Lung (tissue), 12 donors: ENCODE data around the gene TYRO3. TPM values are rescaled to one million over a fixed set of nuclear protein-coding genes. Genes with fewer than 3 reads are reported as not detected.
"Not testable (repeated sequence)": the region's sequence is repeated elsewhere in the genome, so short reads cannot be mapped to it uniquely, and the experiment has no call there.

Source experiments
- ATAC-seq: fragments of 200-7000 bp; cut with Tn5 transposase; one replicate; pipeline ENCODE4 v1.9.1; 2020; ENCODE audit warnings: moderate number of reproducible peaks; ENCODE audit not compliant: insufficient read depth, low FRiP score
- DNase-seq, 3 donors: peaks; one replicate each; pipeline ENCODE4 v3.0.0-alpha.2; 2013 to 2017
- H3K27ac ChIP-seq, 2 donors: one replicate each; pipeline ENCODE4 v1.5.1; 2013; ENCODE audit warnings: mild to moderate bottlenecking in 2 of 2, moderate library complexity in 2 of 2, control low read depth in 1 of 2, inconsistent platforms in 1 of 2, low read depth in 1 of 2, low read length in 1 of 2
- H3K27me3 ChIP-seq, 3 donors: one replicate each; pipeline ENCODE4 v1.5.1; 2013; ENCODE audit warnings: low read length in 2 of 3; ENCODE audit not compliant: control insufficient read depth in 3 of 3, insufficient read depth in 3 of 3
- H3K36me3 ChIP-seq, 4 donors: one replicate each; pipeline ENCODE4 v1.5.1; 2013; ENCODE audit warnings: low read length in 4 of 4, mild to moderate bottlenecking in 1 of 4, moderate library complexity in 1 of 4; ENCODE audit not compliant: control insufficient read depth in 4 of 4, insufficient read depth in 4 of 4
- H3K4me1 ChIP-seq, 5 donors: one replicate each; pipeline ENCODE4 v1.5.1; 2013; ENCODE audit warnings: low read length in 5 of 5, mild to moderate bottlenecking in 2 of 5, moderate library complexity in 1 of 5; ENCODE audit not compliant: control insufficient read depth in 5 of 5, insufficient read depth in 5 of 5
- H3K4me3 ChIP-seq: one replicate; pipeline ENCODE4 v1.5.1; 2013; ENCODE audit warnings: mild to moderate bottlenecking, control low read depth, moderate library complexity
- H3K9ac ChIP-seq, 2 donors: one replicate each; pipeline ENCODE4 v1.5.1; 2013; ENCODE audit warnings: low read length in 2 of 2, control low read depth in 1 of 2; ENCODE audit not compliant: insufficient read depth in 1 of 2
- H3K9me3 ChIP-seq, 4 donors: one replicate each; pipeline ENCODE4 v1.5.1; 2013; ENCODE audit warnings: low read length in 3 of 4, mild to moderate bottlenecking in 1 of 4, moderate library complexity in 1 of 4; ENCODE audit not compliant: control insufficient read depth in 4 of 4, insufficient read depth in 3 of 4
- CTCF ChIP-seq: IDR thresholded peaks from 2 replicates; pipeline ENCODE4 v1.5.1; 2012; ENCODE audit warnings: mild to moderate bottlenecking; ENCODE audit errors: control extremely low read depth, extremely low read depth
- WGBS, 2 donors: extraction: QIAGEN DNeasy Blood & Tissue Kit; methylation state at CpG; one replicate each; pipeline ENCODE4 v1.1.7; 2013; 5-methylcytosine and 5-hydroxymethylcytosine counted together
- polyA plus RNA-seq, 2 donors: library from polyadenylated mRNA; stranded (reverse); fragments of 200-250 nt; gene quantifications; one replicate each; pipeline ENCODE4 v1.2.1, GENCODE V29; 2013
- total RNA-seq, 2 donors: library from RNA; depleted of rRNA in 1 of 2; stranded (reverse); fragments of >200 nt in 1 of 2; gene quantifications; one replicate each; pipeline ENCODE4 v1.2.1, GENCODE V29; 2014 to 2021
- donor health status: control.
- donor health status: control.
- donor health status: Bipolar disorder and iron deficiency.
- donor health status: healthy.
- donor health status: DM: yes; HTN: yes; CAD: no.

The TYRO3 gene
- total and polyA plus RNA-seq, 4 donors: 4.2 to 17.9 (median 12.6) TPM

- H3K36me3 ChIP-seq, H3K27me3 ChIP-seq, ATAC-seq, H3K4me3 ChIP-seq, DNase-seq, H3K9ac ChIP-seq, H3K27ac ChIP-seq, H3K9me3 ChIP-seq: not testable (repeated sequence)
- peaks cover 0 to 12% (median 0%) of the 10 kb centered on the region in 5 donors for H3K4me1 ChIP-seq
- WGBS, 2 donors: 73 to 77% methylated on average over 2 of the region's 2 CpGs
Measured at GRCh38 chr15:41589571-41589970, 30.6 kb downstream of the TYRO3 start.

GRCh38 chr15:41591217-41591616 is 32.2 kb downstream of the TYRO3 start:
- H3K36me3 ChIP-seq, H3K4me1 ChIP-seq, H3K27me3 ChIP-seq, ATAC-seq, DNase-seq, H3K9ac ChIP-seq, H3K9me3 ChIP-seq, H3K4me3 ChIP-seq, H3K27ac ChIP-seq: not testable (repeated sequence)
- 81 to 86% methylated on average over 6 of the region's 6 CpGs for WGBS, 2 donors

- 95% methylated on average over 8 of the region's 8 CpGs for WGBS, 2 donors
- not testable (repeated sequence) for H3K27ac ChIP-seq, H3K36me3 ChIP-seq, H3K9ac ChIP-seq, H3K4me3 ChIP-seq, H3K9me3 ChIP-seq, H3K27me3 ChIP-seq, DNase-seq, H3K4me1 ChIP-seq, ATAC-seq
Measured at GRCh38 chr15:41592718-41593117, 33.7 kb downstream of the TYRO3 start.

- H3K27me3 ChIP-seq: no peaks in the 10 kb centered on the region
- H3K4me3 ChIP-seq: no peak overlapping the region
- H3K9me3 ChIP-seq: no peaks in the 10 kb centered on the region
- ATAC-seq (no peak), DNase-seq (no peak)
- TF ChIP-seq CTCF: no peak
- no peak overlapping the region for H3K9ac ChIP-seq
- 88 to 95% methylated on average over 10 of the region's 10 CpGs for WGBS, 2 donors
- H3K36me3 ChIP-seq: no peaks in the 10 kb centered on the region
- H3K27ac ChIP-seq: no peak overlapping the region
- no peaks in the 10 kb centered on the region for H3K4me1 ChIP-seq
Measured at GRCh38 chr15:41594801-41595746, 36.1 kb downstream of the TYRO3 start.

GRCh38 chr15:41596972-41597371 is 38.0 kb downstream of the TYRO3 start:
- ATAC-seq: no peak
- Histone ChIP-seq H3K27me3 (no peaks in the 10 kb centered on the region), H3K27ac (no peak overlapping the region)

More at GRCh38 chr15:41596972-41597371, 38.0 kb downstream of the TYRO3 start:
- WGBS, 2 donors: 90 to 95% methylated on average over 4 of the region's 4 CpGs
- TF ChIP-seq CTCF: no peak
- Histone ChIP-seq H3K4me1 (no peaks in the 10 kb centered on the region), H3K4me3 (no peak overlapping the region), H3K9me3 (no peaks in the 10 kb centered on the region), H3K36me3 (no peaks in the 10 kb centered on the region), H3K9ac (no peak overlapping the region)
- no peak for DNase-seq
